ENCODE measurements around the gene BOD1. TPM values are rescaled to one million over a fixed set of nuclear protein-coding genes. Genes with fewer than 3 reads are reported as not detected.

Gene BOD1
- total and polyA plus RNA-seq, 4 donors = 23.3 to 63.1 (median 35.9) TPM

DNA sequence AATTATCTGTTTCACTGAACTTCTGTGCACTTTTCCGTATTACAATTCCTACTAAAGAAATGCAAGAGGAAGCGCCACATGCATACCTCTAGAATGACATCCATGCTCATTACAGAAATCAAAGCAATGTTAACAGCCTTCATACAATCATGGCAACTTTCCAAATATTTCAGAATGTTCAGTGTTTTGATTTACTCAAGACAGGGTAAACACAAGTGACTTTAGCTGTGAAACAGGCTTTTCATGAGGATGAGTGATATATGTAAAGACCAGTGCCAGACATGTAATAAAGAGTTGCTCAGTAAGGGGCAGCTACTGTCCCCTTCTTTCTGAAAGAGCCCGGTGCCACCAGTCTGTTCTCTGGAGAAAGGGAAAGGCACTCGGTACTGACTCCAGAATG is 4.7 kb downstream of the BOD1 start:
- no peak overlapping the region for H3K27ac ChIP-seq (ENCODE audit: low read depth in 1 of 2, low read length in 1 of 2)
- TF ChIP-seq, protein P1, sequence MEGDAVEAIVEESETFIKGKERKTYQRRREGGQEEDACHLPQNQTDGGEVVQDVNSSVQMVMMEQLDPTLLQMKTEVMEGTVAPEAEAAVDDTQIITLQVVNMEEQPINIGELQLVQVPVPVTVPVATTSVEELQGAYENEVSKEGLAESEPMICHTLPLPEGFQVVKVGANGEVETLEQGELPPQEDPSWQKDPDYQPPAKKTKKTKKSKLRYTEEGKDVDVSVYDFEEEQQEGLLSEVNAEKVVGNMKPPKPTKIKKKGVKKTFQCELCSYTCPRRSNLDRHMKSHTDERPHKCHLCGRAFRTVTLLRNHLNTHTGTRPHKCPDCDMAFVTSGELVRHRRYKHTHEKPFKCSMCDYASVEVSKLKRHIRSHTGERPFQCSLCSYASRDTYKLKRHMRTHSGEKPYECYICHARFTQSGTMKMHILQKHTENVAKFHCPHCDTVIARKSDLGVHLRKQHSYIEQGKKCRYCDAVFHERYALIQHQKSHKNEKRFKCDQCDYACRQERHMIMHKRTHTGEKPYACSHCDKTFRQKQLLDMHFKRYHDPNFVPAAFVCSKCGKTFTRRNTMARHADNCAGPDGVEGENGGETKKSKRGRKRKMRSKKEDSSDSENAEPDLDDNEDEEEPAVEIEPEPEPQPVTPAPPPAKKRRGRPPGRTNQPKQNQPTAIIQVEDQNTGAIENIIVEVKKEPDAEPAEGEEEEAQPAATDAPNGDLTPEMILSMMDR (IDR thresholded peaks at IDR 0.05; ENCODE audit: control extremely low read depth, extremely low read depth) = no peak
- 75 to 78% methylated on average over 4 of the region's 4 CpGs for WGBS, 2 donors
- peaks cover 20 to 43% (median 33%) of the 10 kb centered on the region in 4 donors for H3K36me3 ChIP-seq (ENCODE audit: control insufficient read depth in 4 of 4, insufficient read depth in 4 of 4, low read length in 4 of 4)
- H3K4me3 ChIP-seq = no peak overlapping the region
- H3K4me1 ChIP-seq (ENCODE audit: control insufficient read depth in 5 of 5, insufficient read depth in 5 of 5, low read length in 5 of 5) = peaks cover 8 to 36% (median 23%) of the 10 kb centered on the region in 5 donors
- no peaks in the 10 kb centered on the region for H3K9me3 ChIP-seq (ENCODE audit: control insufficient read depth in 4 of 4, insufficient read depth in 3 of 4, low read length in 3 of 4)
- no peak overlapping the region for H3K9ac ChIP-seq (ENCODE audit: insufficient read depth in 1 of 2, low read length in 2 of 2)
- H3K27me3 ChIP-seq (ENCODE audit: control insufficient read depth in 3 of 3, insufficient read depth in 3 of 3, low read length in 2 of 3) = no peaks in the 10 kb centered on the region
- ATAC-seq (ENCODE audit: insufficient read depth, low FRiP score) (no peak), DNase-seq (no peak)

DNA sequence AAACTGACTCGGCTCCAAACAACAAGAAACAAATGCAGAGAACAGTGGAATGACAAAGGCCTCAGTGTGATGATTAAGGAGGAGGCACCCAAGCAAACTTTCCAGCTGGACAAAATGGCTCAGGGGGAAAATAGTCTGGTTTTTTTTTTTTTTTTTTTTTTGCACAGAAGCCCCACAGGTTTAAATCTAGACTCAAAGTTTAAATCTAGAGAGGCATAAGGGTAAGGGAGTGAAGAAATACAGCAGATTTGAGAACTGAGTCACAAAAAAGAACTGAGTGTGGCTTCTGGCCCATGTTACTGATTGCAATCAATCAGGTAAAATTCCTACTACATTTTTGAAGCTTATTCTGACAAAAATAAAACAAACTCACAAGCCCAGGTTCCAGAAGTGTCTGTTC is 12.3 kb downstream of the BOD1 start:
- WGBS, 2 donors = 94 to 97% methylated on average over 1 of the region's 1 CpG
- Histone ChIP-seq H3K27me3 (ENCODE audit: control insufficient read depth in 3 of 3, insufficient read depth in 3 of 3, low read length in 2 of 3) (no peaks in the 10 kb centered on the region), H3K9ac (ENCODE audit: insufficient read depth in 1 of 2, low read length in 2 of 2) (no peak overlapping the region), H3K27ac (ENCODE audit: low read depth in 1 of 2, low read length in 1 of 2) (no peak overlapping the region), H3K36me3 (ENCODE audit: control insufficient read depth in 4 of 4, insufficient read depth in 4 of 4, low read length in 4 of 4) (peaks cover 22 to 47% (median 34%) of the 10 kb centered on the region in 4 donors), H3K4me1 (ENCODE audit: control insufficient read depth in 5 of 5, insufficient read depth in 5 of 5, low read length in 5 of 5) (peaks cover 0 to 6% (median 0%) of the 10 kb centered on the region in 5 donors), H3K9me3 (ENCODE audit: control insufficient read depth in 4 of 4, insufficient read depth in 3 of 4, low read length in 3 of 4) (no peaks in the 10 kb centered on the region), H3K4me3 (no peak overlapping the region)
- DNase-seq = no peak
- TF ChIP-seq, protein P1 (IDR thresholded peaks at IDR 0.05; ENCODE audit: control extremely low read depth, extremely low read depth) = no peak
- no peak for ATAC-seq (ENCODE audit: insufficient read depth, low FRiP score)

DNA sequence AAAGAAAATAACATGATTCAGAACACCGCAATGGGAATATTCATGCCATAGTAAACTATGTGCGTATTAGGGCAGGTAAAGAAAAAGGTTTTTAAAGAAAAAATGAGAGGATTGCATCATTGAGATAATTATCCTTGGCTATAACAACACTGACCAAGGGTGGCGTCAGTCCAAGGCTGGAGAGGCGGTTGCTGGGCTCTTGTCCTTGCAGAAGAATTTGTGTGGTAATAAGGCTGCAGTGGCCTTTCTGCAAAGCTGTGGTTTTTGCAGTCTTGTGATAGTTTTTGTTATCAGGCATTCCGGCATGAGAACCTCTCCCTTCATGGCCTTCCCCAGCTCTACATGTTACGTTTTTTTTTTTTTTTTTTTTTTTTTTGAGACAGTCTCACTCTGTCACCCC is 14.0 kb downstream of the BOD1 start:
- TF ChIP-seq, protein P1 (IDR thresholded peaks at IDR 0.05; ENCODE audit: control extremely low read depth, extremely low read depth) = no peak
- DNase-seq (peak; percentile 57 to 66 (median 61)), ATAC-seq (ENCODE audit: insufficient read depth, low FRiP score) (peak; percentile 69)
- H3K36me3 ChIP-seq (ENCODE audit: control insufficient read depth in 4 of 4, insufficient read depth in 4 of 4, low read length in 4 of 4) = peaks cover 15 to 32% (median 24%) of the 10 kb centered on the region in 4 donors
- 44 to 53% methylated on average over 5 to 6 of the region's 6 CpGs for WGBS, 2 donors
- H3K27me3 ChIP-seq (ENCODE audit: control insufficient read depth in 3 of 3, insufficient read depth in 3 of 3, low read length in 2 of 3) = no peaks in the 10 kb centered on the region
- H3K4me1 ChIP-seq (ENCODE audit: control insufficient read depth in 5 of 5, insufficient read depth in 5 of 5, low read length in 5 of 5) = peaks cover 0 to 6% (median 0%) of the 10 kb centered on the region in 5 donors
- no peak overlapping the region for H3K27ac ChIP-seq (ENCODE audit: low read depth in 1 of 2, low read length in 1 of 2)
- H3K4me3 ChIP-seq = no peak overlapping the region
- H3K9me3 ChIP-seq (ENCODE audit: control insufficient read depth in 4 of 4, insufficient read depth in 3 of 4, low read length in 3 of 4) = no peaks in the 10 kb centered on the region
- H3K9ac ChIP-seq (ENCODE audit: insufficient read depth in 1 of 2, low read length in 2 of 2) = no peak overlapping the region

DNA sequence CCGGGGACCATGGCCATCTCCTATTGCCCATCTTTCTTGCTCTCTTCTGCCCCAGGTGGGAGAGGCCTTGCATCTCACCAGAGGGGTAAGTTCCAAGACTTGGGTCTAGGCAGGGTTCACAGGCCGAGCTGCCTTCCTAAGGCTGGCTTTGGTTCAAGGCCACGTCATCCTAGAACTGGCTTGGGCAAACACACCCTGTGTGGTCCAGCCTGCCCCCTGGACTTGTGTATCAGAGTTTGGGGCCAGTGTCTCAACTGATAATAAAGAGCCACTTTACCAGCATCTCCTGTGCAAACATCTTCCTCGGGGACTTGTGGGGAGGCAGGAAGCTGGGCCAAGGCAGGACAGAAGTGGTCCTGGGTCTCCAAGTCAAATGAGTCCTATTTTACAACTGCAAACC is 17.8 kb downstream of the BOD1 start:
- DNase-seq (no peak), ATAC-seq (ENCODE audit: insufficient read depth, low FRiP score) (no peak)
- Histone ChIP-seq H3K36me3 (ENCODE audit: control insufficient read depth in 4 of 4, insufficient read depth in 4 of 4, low read length in 4 of 4) (peaks cover 0 to 8% (median 2%) of the 10 kb centered on the region in 4 donors), H3K27ac (ENCODE audit: low read depth in 1 of 2, low read length in 1 of 2) (no peak overlapping the region), H3K4me3 (no peak overlapping the region), H3K27me3 (ENCODE audit: control insufficient read depth in 3 of 3, insufficient read depth in 3 of 3, low read length in 2 of 3) (no peaks in the 10 kb centered on the region), H3K9ac (ENCODE audit: insufficient read depth in 1 of 2, low read length in 2 of 2) (no peak overlapping the region), H3K4me1 (ENCODE audit: control insufficient read depth in 5 of 5, insufficient read depth in 5 of 5, low read length in 5 of 5) (peaks cover 0 to 6% (median 0%) of the 10 kb centered on the region in 5 donors), H3K9me3 (ENCODE audit: control insufficient read depth in 4 of 4, insufficient read depth in 3 of 4, low read length in 3 of 4) (peaks cover 0 to 5% (median 0%) of the 10 kb centered on the region in 4 donors)
- 83 to 86% methylated on average over 4 of the region's 4 CpGs for WGBS, 2 donors
- TF ChIP-seq, protein P1 (IDR thresholded peaks at IDR 0.05; ENCODE audit: control extremely low read depth, extremely low read depth) = no peak

Measured in lung (tissue), 12 donors.